Endothelial cell of umbilical vein (primary cell): ENCODE results near the gene RACGAP1. TPM values are rescaled to one million over a fixed set of nuclear protein-coding genes. Genes with fewer than 3 reads are reported as not detected.

Experiments used
- BruUV-seq: library from RNA; stranded (reverse); fragments of 400-500 nt; replicated peaks from 2 replicates; lab custom pipeline; 2021; lab: Mats Ljungman, UMichigan
- CTCF ChIA-PET: fragments of 300-600, 350-600 bp; sonication (Branson Sonifier 250); formaldehyde crosslinking; loops from one replicate; lab custom pipeline; 2021; ENCODE audit warnings: antibody characterized with exemption, inconsistent platforms; lab: Charles Lee
- POLR2A ChIA-PET: fragments of 300-600, 350-600 bp; sonication (Branson Sonifier 250); formaldehyde crosslinking; loops from one replicate; lab custom pipeline; 2021; ENCODE audit warnings: antibody characterized with exemption, inconsistent platforms; lab: Charles Lee
- DNase-seq: peaks from one replicate; pipeline ENCODE4 v3.0.0-alpha.2; 2011; ENCODE audit warnings: low read depth, low spot score
- FAIRE-seq: peaks from 2 replicates; lab custom pipeline; 2011; peaks lifted over from hg19 to GRCh38; lab: Jason Lieb, UNC
- H2AFZ ChIP-seq: 2 replicates; pipeline ENCODE4 v1.6.0; 2012; ENCODE audit warnings: low read depth, low read length, control low read depth, inconsistent platforms
- H3K27ac ChIP-seq: 2 replicates; pipeline ENCODE4 v1.5.1; 2011; ENCODE audit warnings: low read depth, mild to moderate bottlenecking, control low read depth, low read length, moderate library complexity; ENCODE audit not compliant: insufficient read depth
- H3K27me3 ChIP-seq, 2 experiments: 2 replicates each; pipeline versions ENCODE4 v1.6.0 to v1.6.1; 2011; ENCODE audit warnings: low read length in 2 of 2, mixed read lengths in 1 of 2; ENCODE audit not compliant: control insufficient read depth in 2 of 2, insufficient read depth in 2 of 2
- H3K36me3 ChIP-seq, 2 experiments: 2 replicates in 1 of 2; 3 replicates in 1 of 2; pipeline ENCODE4 v1.5.1; 2011; ENCODE audit warnings: low read length in 2 of 2, mild to moderate bottlenecking in 1 of 2, moderate library complexity in 1 of 2; ENCODE audit not compliant: control insufficient read depth in 2 of 2, insufficient read depth in 2 of 2; ENCODE audit errors: extremely low read depth in 1 of 2
- H3K4me1 ChIP-seq: 3 replicates; pipeline ENCODE4 v1.5.1; 2011; ENCODE audit warnings: mild to moderate bottlenecking, low read length; ENCODE audit not compliant: control insufficient read depth, insufficient read depth; ENCODE audit errors: extremely low read depth
- H3K4me2 ChIP-seq: 2 replicates; pipeline ENCODE4 v1.6.1; 2011; ENCODE audit warnings: low read length, control low read depth, mixed read lengths; ENCODE audit not compliant: insufficient read depth
- H3K4me3 ChIP-seq, 3 experiments: fragments of 200-600 bp in 1 of 3; sonication (generic), shearing (Covaris generic) in 1 of 3; replicated peaks in 1 of 3; 2 replicates each; pipeline ENCODE4 v1.5.1; 2011 to 2016; ENCODE audit warnings: control low read depth in 3 of 3, low read length in 3 of 3, mild to moderate bottlenecking in 2 of 3, inconsistent platforms in 1 of 3, low read depth in 1 of 3, moderate library complexity in 1 of 3; ENCODE audit not compliant: insufficient read depth in 1 of 3
- H3K79me2 ChIP-seq: 2 replicates; pipeline ENCODE4 v1.6.0; 2012; ENCODE audit warnings: low read length, inconsistent platforms; ENCODE audit not compliant: control insufficient read depth, insufficient read depth
- H3K9ac ChIP-seq: replicated peaks from 2 replicates; pipeline ENCODE3; 2011; ENCODE audit warnings: low read length, control low read depth; ENCODE audit not compliant: insufficient read depth; ENCODE audit errors: extremely low read depth
- H3K9me1 ChIP-seq: replicated peaks from 3 replicates; pipeline ENCODE4 v1.6.0; 2011; ENCODE audit warnings: mild to moderate bottlenecking, low read length; ENCODE audit not compliant: control insufficient read depth, insufficient read depth; ENCODE audit errors: extremely low read depth
- H3K9me3 ChIP-seq: replicated peaks from 2 replicates; pipeline ENCODE4 v1.5.1; 2012; ENCODE audit warnings: low read length, inconsistent platforms; ENCODE audit not compliant: control insufficient read depth, insufficient read depth
- H4K20me1 ChIP-seq: replicated peaks from 2 replicates; pipeline ENCODE3; 2011; ENCODE audit warnings: mild to moderate bottlenecking, low read length; ENCODE audit not compliant: control insufficient read depth, insufficient read depth; ENCODE audit errors: extremely low read depth
- CTCF ChIP-seq, 2 donors: IDR thresholded peaks; 1 replicate in 1 of 2; 2 replicates in 1 of 2; pipeline ENCODE4 v1.5.1; 2011; ENCODE audit warnings: low read length in 2 of 2, mild to moderate bottlenecking in 2 of 2, moderate library complexity in 2 of 2, control low read depth in 1 of 2, inconsistent platforms in 1 of 2, low read depth in 1 of 2; ENCODE audit not compliant: insufficient read depth in 1 of 2; ENCODE audit errors: extremely low read depth in 1 of 2
- EZH2 ChIP-seq: IDR thresholded peaks from 2 replicates; pipeline ENCODE4 v1.6.1; 2012; ENCODE audit warnings: borderline replicate concordance, low read depth, mild to moderate bottlenecking, moderate library complexity, low read length, inconsistent platforms; ENCODE audit not compliant: severe bottlenecking
- FOS ChIP-seq: IDR thresholded peaks from 2 replicates; pipeline ENCODE4 v1.6.1; 2011; ENCODE audit warnings: mild to moderate bottlenecking, low read length, moderate library complexity, borderline replicate concordance; ENCODE audit not compliant: insufficient read depth
- GATA2 ChIP-seq: IDR thresholded peaks from 2 replicates; pipeline ENCODE4 v1.7.0; 2011; ENCODE audit warnings: low read depth, mild to moderate bottlenecking, moderate library complexity, mixed read lengths, low read length; ENCODE audit not compliant: insufficient read length, insufficient read depth
- JUN ChIP-seq: IDR thresholded peaks from 2 replicates; pipeline ENCODE4 v1.6.1; 2011; ENCODE audit warnings: borderline replicate concordance, low read depth; ENCODE audit not compliant: insufficient read length, insufficient read depth
- MAX ChIP-seq: IDR thresholded peaks from 2 replicates; pipeline ENCODE4 v1.6.1; 2011; ENCODE audit not compliant: insufficient read depth, insufficient read length
- MYC ChIP-seq: IDR thresholded peaks from one replicate; pipeline ENCODE4 v1.6.1; 2011; ENCODE audit warnings: mild to moderate bottlenecking, low read depth, low read length
- POLR2A ChIP-seq: IDR thresholded peaks from 2 replicates; pipeline ENCODE4 v1.6.1; 2012; ENCODE audit warnings: low read depth, mild to moderate bottlenecking, control low read depth, low read length
- POLR2AphosphoS5 ChIP-seq: IDR thresholded peaks from 2 replicates; pipeline ENCODE4 v1.6.1; 2012; ENCODE audit warnings: low read depth, mild to moderate bottlenecking, control low read depth, low read length, moderate library complexity; ENCODE audit not compliant: insufficient read depth
- dilution Hi-C: fragments of 300-500 bp; cut with MboI; formaldehyde crosslinking; loops from one replicate; pipeline ENCODE4 v1.15.0; 2019; ENCODE audit warnings: low sequenced_read_pairs; ENCODE audit not compliant: extremely low pct_ligation_motif_present
- intact Hi-C: fragments of 100-400 bp; cut with micrococcal nuclease; formaldehyde crosslinking; loops from one replicate; pipeline ENCODE4 v1.10.0; 2022
- polyA plus RNA-seq, 4 experiments: library from polyadenylated mRNA; depleted of rRNA in 3 of 4; stranded (reverse) in 3 of 4; unstranded in 1 of 4; fragments of >200 nt; gene quantifications; 2 replicates each; pipeline versions ENCODE4 v1.2.1 to v1.2.3, GENCODE V29; 2011 to 2012; ENCODE audit warnings: missing spikeins in 1 of 4
- total RNA-seq: library from RNA; stranded (reverse); gene quantifications from 2 replicates; pipeline ENCODE4 v1.2.3, GENCODE V29; 2021

Gene RACGAP1
- total and polyA plus RNA-seq, 2 donors (not counting 3 experiments of a cell fraction or from before 2014, with no cell fraction given): 16.5 to 56.3 TPM

- H3K79me2 ChIP-seq: no peaks in the 10 kb centered on the region
- dilution Hi-C loops: loop anchor here (25.0 kb wide), 1 partner anchor 110 kb away; the partner anchor contains the start of gene ASIC1
- no peak overlapping the region for H3K9ac ChIP-seq
- H2AFZ ChIP-seq: no peak overlapping the region
- FAIRE-seq (no peak), DNase-seq (no peak)
- H3K4me3 ChIP-seq: no peak overlapping the region
- H3K27me3 ChIP-seq: no peaks in the 10 kb centered on the region
- no TSS peak for BruUV-seq
- H4K20me1 ChIP-seq: no peaks in the 10 kb centered on the region
- H3K4me1 ChIP-seq: no peaks in the 10 kb centered on the region
- TF ChIP-seq POLR2AphosphoS5: no peak
- no peak for TF ChIP-seq POLR2A
- TF ChIP-seq FOS: no peak
- no peak for TF ChIP-seq CTCF (IDR thresholded peaks at IDR 0.05; ENCODE audit: extremely low read depth in 1 of 2, insufficient read depth in 1 of 2, low read depth in 1 of 2, low read length in 2 of 2)
- TF ChIP-seq JUN: no peak
- TF ChIP-seq MAX: no peak
- TF ChIP-seq MYC: no peak
- no peak for TF ChIP-seq GATA2
- TF ChIP-seq EZH2: no peak
- intact Hi-C loops: no loop called here
- no peaks in the 10 kb centered on the region for H3K9me1 ChIP-seq
- POLR2A ChIA-PET: no interaction called here
- H3K27ac ChIP-seq: no peak overlapping the region
- CTCF ChIA-PET: interaction anchor here (1.7 kb wide), 2 partner anchors 14 to 118 kb away, joined by 4 to 8 read pairs; no protein-coding TSS in a partner anchor
- no peaks in the 10 kb centered on the region for H3K36me3 ChIP-seq
- no peaks in the 10 kb centered on the region for H3K9me3 ChIP-seq
- H3K4me2 ChIP-seq: no peak overlapping the region
Measured at GRCh38 chr12:49952391-49953055, 72.8 kb downstream of the RACGAP1 start.
